Neural progenitor cell (in vitro differentiated cells): ENCODE results near the gene TAF15. TPM values are rescaled to one million over a fixed set of nuclear protein-coding genes. Genes with fewer than 3 reads are reported as not detected.

Source experiments
- DNase-seq: peaks from one replicate; pipeline ENCODE4 v3.0.0-alpha.2; 2016; ENCODE audit warnings: low spot score
- H2AFZ ChIP-seq: fragments of 200-600 bp; sonication (generic); replicated peaks from 2 replicates; pipeline ENCODE4 v1.6.1; 2016; ENCODE audit warnings: antibody characterized with exemption
- H3F3A ChIP-seq: fragments of 200-600 bp; sonication (generic); 2 replicates; pipeline ENCODE4 v1.6.1; 2016; ENCODE audit warnings: antibody characterized with exemption, low read depth
- H3K27ac ChIP-seq: fragments of 200-600 bp; sonication (generic); 2 replicates; pipeline ENCODE4 v1.5.1; 2016; ENCODE audit warnings: mild to moderate bottlenecking
- H3K27me3 ChIP-seq: fragments of 200-600 bp; sonication (generic); 2 replicates; pipeline ENCODE4 v1.6.1; 2016; ENCODE audit warnings: mild to moderate bottlenecking, moderate library complexity
- H3K36me3 ChIP-seq: fragments of 200-600 bp; sonication (generic); 2 replicates; pipeline ENCODE4 v1.5.1; 2016
- H3K4me1 ChIP-seq: fragments of 200-600 bp; sonication (generic); 2 replicates; pipeline ENCODE4 v1.6.1; 2016; ENCODE audit warnings: mixed run types
- H3K4me2 ChIP-seq: fragments of 200-600 bp; sonication (generic); 2 replicates; pipeline ENCODE4 v1.6.1; 2016
- H3K4me3 ChIP-seq: fragments of 200-600 bp; sonication (generic); 2 replicates; pipeline ENCODE4 v1.5.1; 2016
- H3K79me2 ChIP-seq: fragments of 200-600 bp; sonication (generic); 2 replicates; pipeline ENCODE4 v1.6.1; 2016; ENCODE audit warnings: low read depth
- H3K9ac ChIP-seq: fragments of 200-600 bp; sonication (generic); 2 replicates; pipeline ENCODE4 v1.6.1; 2016
- H3K9me3 ChIP-seq: fragments of 200-600 bp; sonication (generic); 2 replicates; pipeline ENCODE4 v1.5.1; 2016; ENCODE audit warnings: low read depth
- H4K20me1 ChIP-seq: fragments of 200-600 bp; sonication (generic); 2 replicates; pipeline ENCODE4 v1.6.1; 2016; ENCODE audit warnings: low read depth
- H3K27ac Mint-ChIP-seq: 3 replicates; pipeline ENCODE4 v1.8.0; 2021; ENCODE audit warnings: mixed read lengths
- H3K27me3 Mint-ChIP-seq: 2 replicates; pipeline ENCODE4 v1.8.0; 2022; ENCODE audit warnings: low read depth, mild to moderate bottlenecking, inconsistent platforms, moderate library complexity, mixed read lengths; ENCODE audit not compliant: insufficient read depth
- H3K36me3 Mint-ChIP-seq: 3 replicates; pipeline ENCODE4 v1.8.0; 2021; ENCODE audit warnings: mixed read lengths
- H3K4me1 Mint-ChIP-seq: 3 replicates; pipeline ENCODE4 v1.8.0; 2021; ENCODE audit warnings: mixed read lengths
- H3K4me3 Mint-ChIP-seq: 3 replicates; pipeline ENCODE4 v1.8.0; 2021; ENCODE audit warnings: mild to moderate bottlenecking, moderate library complexity, mixed read lengths
- H3K9me3 Mint-ChIP-seq: 3 replicates; pipeline ENCODE4 v1.8.0; 2020; ENCODE audit warnings: mixed read lengths
- EZH2 ChIP-seq: fragments of 200-600 bp; sonication (generic); IDR thresholded peaks from 2 replicates; pipeline ENCODE4 v1.6.1; 2017; ENCODE audit warnings: antibody characterized with exemption, mild to moderate bottlenecking, moderate library complexity
- EZH2phosphoT487 ChIP-seq: fragments of 200-600 bp; sonication (generic); IDR thresholded peaks from 2 replicates; pipeline ENCODE4 v1.6.1; 2017; ENCODE audit warnings: antibody characterized with exemption
- total RNA-seq: library from RNA; depleted of rRNA; stranded (reverse); fragments of >200 nt; gene quantifications from 2 replicates; pipeline ENCODE4 v1.2.3, GENCODE V29; 2015; ENCODE audit warnings: low replicate concordance
- TF ChIP-seq, protein P1 (sequence below): fragments of 200-600 bp; sonication (generic); IDR thresholded peaks from 2 replicates; pipeline ENCODE4 v1.5.1; 2017; ENCODE audit warnings: antibody characterized with exemption, mild to moderate bottlenecking

TAF15 gene
- total RNA-seq, 1 donor from 2014 or later = 90.1 TPM

DNA sequence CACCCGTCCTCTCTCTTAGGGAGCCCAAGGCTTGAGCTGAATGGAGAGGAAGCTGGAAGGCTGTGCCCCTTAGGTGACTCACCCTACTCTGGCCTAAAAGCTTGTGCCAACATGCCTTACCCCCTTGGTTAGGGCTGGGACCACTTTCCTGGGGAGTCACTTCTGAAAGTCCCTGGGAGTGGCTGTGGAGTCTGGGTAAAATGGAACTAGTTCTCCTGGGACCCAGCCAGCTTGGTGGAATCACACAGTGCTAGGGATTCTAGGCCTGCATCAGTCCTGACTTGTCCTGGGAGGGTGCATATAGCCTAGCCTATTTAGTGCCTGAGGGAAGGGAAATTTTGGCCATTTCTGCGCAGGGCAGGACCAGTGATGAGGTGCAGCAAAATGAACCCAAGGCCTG lies 24.4 kb upstream of the TAF15 start:
- no peaks in the 10 kb centered on the region for H4K20me1 ChIP-seq
- Mint-ChIP-seq H3K4me1 (peaks cover 8% of the 10 kb centered on the region), H3K27ac (no peak overlapping the region), H3K4me3 (no peak overlapping the region), H3K36me3 (no peaks in the 10 kb centered on the region), H3K27me3 (peaks cover 7% of the 10 kb centered on the region), H3K9me3 (no peaks in the 10 kb centered on the region)
- no peak overlapping the region for H3K4me3 ChIP-seq
- no peak overlapping the region for H2AFZ ChIP-seq
- no peak overlapping the region for H3K9ac ChIP-seq
- H3F3A ChIP-seq = no peaks in the 10 kb centered on the region
- H3K4me2 ChIP-seq = no peak overlapping the region
- H3K27me3 ChIP-seq = peaks cover 21% of the 10 kb centered on the region
- no peaks in the 10 kb centered on the region for H3K9me3 ChIP-seq
- no peak overlapping the region for H3K27ac ChIP-seq
- TF ChIP-seq, protein P1, sequence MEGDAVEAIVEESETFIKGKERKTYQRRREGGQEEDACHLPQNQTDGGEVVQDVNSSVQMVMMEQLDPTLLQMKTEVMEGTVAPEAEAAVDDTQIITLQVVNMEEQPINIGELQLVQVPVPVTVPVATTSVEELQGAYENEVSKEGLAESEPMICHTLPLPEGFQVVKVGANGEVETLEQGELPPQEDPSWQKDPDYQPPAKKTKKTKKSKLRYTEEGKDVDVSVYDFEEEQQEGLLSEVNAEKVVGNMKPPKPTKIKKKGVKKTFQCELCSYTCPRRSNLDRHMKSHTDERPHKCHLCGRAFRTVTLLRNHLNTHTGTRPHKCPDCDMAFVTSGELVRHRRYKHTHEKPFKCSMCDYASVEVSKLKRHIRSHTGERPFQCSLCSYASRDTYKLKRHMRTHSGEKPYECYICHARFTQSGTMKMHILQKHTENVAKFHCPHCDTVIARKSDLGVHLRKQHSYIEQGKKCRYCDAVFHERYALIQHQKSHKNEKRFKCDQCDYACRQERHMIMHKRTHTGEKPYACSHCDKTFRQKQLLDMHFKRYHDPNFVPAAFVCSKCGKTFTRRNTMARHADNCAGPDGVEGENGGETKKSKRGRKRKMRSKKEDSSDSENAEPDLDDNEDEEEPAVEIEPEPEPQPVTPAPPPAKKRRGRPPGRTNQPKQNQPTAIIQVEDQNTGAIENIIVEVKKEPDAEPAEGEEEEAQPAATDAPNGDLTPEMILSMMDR = no peak
- TF ChIP-seq EZH2 = no peak
- no peak for TF ChIP-seq EZH2phosphoT487
- H3K36me3 ChIP-seq = no peaks in the 10 kb centered on the region
- DNase-seq = no peak
- no peaks in the 10 kb centered on the region for H3K79me2 ChIP-seq
- no peaks in the 10 kb centered on the region for H3K4me1 ChIP-seq

DNA sequence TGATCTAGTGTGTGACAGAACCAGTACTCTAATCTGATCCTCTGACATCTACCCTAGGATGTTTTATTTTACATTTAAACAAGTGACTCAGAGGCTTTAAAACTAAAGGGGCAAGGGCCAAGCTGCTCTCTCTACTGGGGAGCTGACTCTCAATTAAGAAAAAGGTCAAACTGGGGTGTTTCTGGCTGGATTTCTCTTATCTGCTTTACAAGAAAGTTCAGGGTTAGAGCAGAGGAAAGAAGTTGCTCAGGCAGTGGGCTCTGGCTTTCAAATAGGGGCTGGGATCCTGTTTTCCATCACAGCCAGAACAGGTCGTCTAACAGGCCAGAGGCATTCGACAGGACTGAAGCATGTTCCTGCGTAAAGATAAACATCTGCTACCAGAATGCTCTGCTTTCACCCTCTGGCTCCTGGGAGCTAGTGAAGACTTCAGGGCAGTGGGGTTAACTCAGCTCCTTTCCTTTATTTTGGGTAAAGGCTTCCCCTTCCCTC lies 22.3 kb upstream of the TAF15 start:
- no peaks in the 10 kb centered on the region for H3F3A ChIP-seq
- TF ChIP-seq, protein P1 = no peak
- TF ChIP-seq EZH2 (no peak), EZH2phosphoT487 (no peak)
- no peak overlapping the region for H3K4me3 ChIP-seq
- peaks cover 9% of the 10 kb centered on the region for H3K4me1 Mint-ChIP-seq
- DNase-seq = no peak
- H2AFZ ChIP-seq = no peak overlapping the region
- H4K20me1 ChIP-seq = no peaks in the 10 kb centered on the region
- H3K27me3 ChIP-seq = peaks cover 32% of the 10 kb centered on the region
- peaks cover 7% of the 10 kb centered on the region for H3K27me3 Mint-ChIP-seq
- no peaks in the 10 kb centered on the region for H3K9me3 ChIP-seq
- no peaks in the 10 kb centered on the region for H3K79me2 ChIP-seq
- H3K4me3 Mint-ChIP-seq = no peak overlapping the region
- H3K36me3 ChIP-seq = no peaks in the 10 kb centered on the region
- no peak overlapping the region for H3K27ac ChIP-seq
- H3K36me3 Mint-ChIP-seq = no peaks in the 10 kb centered on the region
- H3K9ac ChIP-seq = no peak overlapping the region
- H3K9me3 Mint-ChIP-seq = no peaks in the 10 kb centered on the region
- no peaks in the 10 kb centered on the region for H3K4me1 ChIP-seq
- no peak overlapping the region for H3K27ac Mint-ChIP-seq
- H3K4me2 ChIP-seq = no peak overlapping the region

DNA sequence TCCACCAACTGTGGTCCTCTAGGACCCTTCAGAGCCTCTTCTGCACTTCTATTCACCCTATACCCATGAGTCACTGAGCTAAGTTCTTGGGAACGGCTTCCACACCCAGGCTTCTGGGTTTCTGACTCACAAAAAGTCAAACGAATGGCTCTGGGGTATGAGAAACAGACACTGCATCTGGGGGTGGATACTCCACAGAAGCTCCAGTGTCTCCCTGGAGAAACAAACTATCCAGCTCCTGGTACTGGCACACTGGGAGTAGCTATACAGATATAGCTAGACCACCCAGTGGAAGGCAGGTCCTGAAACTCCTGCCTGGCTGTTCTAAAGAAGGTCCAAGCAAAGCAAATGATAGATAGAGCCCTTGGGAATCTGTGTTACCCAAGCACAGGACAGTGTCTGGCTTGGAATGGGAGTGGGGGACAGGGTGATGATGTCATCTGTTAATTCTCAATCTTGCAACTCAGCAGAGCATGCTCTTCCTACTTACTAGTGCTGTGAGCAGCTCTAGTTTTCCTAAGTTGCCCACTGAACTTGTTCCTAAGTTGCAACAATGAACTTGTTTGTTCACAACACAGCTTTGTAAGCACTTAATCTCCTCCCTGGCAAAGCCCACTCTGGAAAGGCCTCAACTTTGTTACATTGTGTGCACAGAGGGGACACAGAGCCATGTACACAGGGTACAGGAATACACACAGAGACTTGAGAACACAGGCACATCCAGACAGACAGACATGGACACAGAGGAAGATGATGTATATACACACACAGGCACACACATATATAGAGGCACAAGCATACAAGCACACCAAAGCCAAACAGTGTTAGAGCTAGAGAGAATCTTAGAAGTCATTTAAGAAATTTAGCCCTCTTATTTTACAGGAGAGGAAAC lies 20.6 kb upstream of the TAF15 start:
- no peak overlapping the region for H2AFZ ChIP-seq
- H3K4me3 ChIP-seq = no peak overlapping the region

More for the DNA sequence above, 20.6 kb upstream of the TAF15 start:
- peaks cover 50% of the 10 kb centered on the region for H3K27me3 ChIP-seq
- no peaks in the 10 kb centered on the region for H3F3A ChIP-seq
- TF ChIP-seq EZH2 (no peak), EZH2phosphoT487 (no peak)
- TF ChIP-seq, protein P1 = no peak
- peaks cover 13% of the 10 kb centered on the region for H3K27me3 Mint-ChIP-seq
- no peaks in the 10 kb centered on the region for H4K20me1 ChIP-seq
- no peaks in the 10 kb centered on the region for H3K79me2 ChIP-seq
- H3K4me3 Mint-ChIP-seq = no peak overlapping the region
- no peaks in the 10 kb centered on the region for H3K36me3 ChIP-seq
- no peaks in the 10 kb centered on the region for H3K9me3 Mint-ChIP-seq
- no peaks in the 10 kb centered on the region for H3K36me3 Mint-ChIP-seq
- peaks cover 12% of the 10 kb centered on the region for H3K4me1 Mint-ChIP-seq
- H3K27ac Mint-ChIP-seq = no peak overlapping the region
- H3K4me1 ChIP-seq = no peaks in the 10 kb centered on the region
- no peak overlapping the region for H3K4me2 ChIP-seq
- H3K9ac ChIP-seq = no peak overlapping the region
- no peaks in the 10 kb centered on the region for H3K9me3 ChIP-seq
- no peak for DNase-seq
- H3K27ac ChIP-seq = no peak overlapping the region
